Measurements from ENCODE around the gene LAX1.
"Not testable (repeated sequence)": the region's sequence is repeated elsewhere in the genome, so short reads cannot be mapped to it uniquely, and the experiment has no call there.

Gene LAX1

GRCh38 chr1:203765029-203765837 is at the start of gene LAX1:
Gene LAX1, plus strand, starts transcription at chr1:203765183. Its CDS starts 383 bp downstream, at chr1:203765566.
- no peak for DNase-seq

GRCh38 chr1:203717120-203717519 is 47.9 kb upstream of the LAX1 start:
- DNase-seq: no peak

- no peak for DNase-seq
Measured at GRCh38 chr1:203720242-203720641, 44.7 kb upstream of the LAX1 start.

- no peak for DNase-seq
Measured at GRCh38 chr1:203722909-203723308, 42.1 kb upstream of the LAX1 start.

- no peak for DNase-seq
Measured at GRCh38 chr1:203726417-203726867, 38.5 kb upstream of the LAX1 start.

GRCh38 chr1:203733009-203733863 is 31.7 kb upstream of the LAX1 start:
- DNase-seq: no peak

- DNase-seq: peak; percentile 57
Measured at GRCh38 chr1:203742436-203742835, 22.5 kb upstream of the LAX1 start.

- no peak for DNase-seq
Measured at GRCh38 chr1:203743091-203743571, 21.9 kb upstream of the LAX1 start.

- no peak for DNase-seq
Measured at GRCh38 chr1:203744075-203744972, 20.7 kb upstream of the LAX1 start.

- DNase-seq: no peak
Measured at GRCh38 chr1:203746281-203746680, 18.7 kb upstream of the LAX1 start.

GRCh38 chr1:203751051-203751450 is 13.9 kb upstream of the LAX1 start:
- DNase-seq: no peak

- not testable (repeated sequence) for DNase-seq
Measured at GRCh38 chr1:203751618-203752361, 13.2 kb upstream of the LAX1 start.

- DNase-seq: no peak
Measured at GRCh38 chr1:203754455-203754864, 10.5 kb upstream of the LAX1 start.

- no peak for DNase-seq
Measured at GRCh38 chr1:203756036-203756435, 8.9 kb upstream of the LAX1 start.

GRCh38 chr1:203758749-203759148 is 6.2 kb upstream of the LAX1 start:
- not testable (repeated sequence) for DNase-seq

GRCh38 chr1:203760506-203760905 is 4.5 kb upstream of the LAX1 start:
- no peak for DNase-seq

- DNase-seq: not testable (repeated sequence)
Measured at GRCh38 chr1:203761958-203762357, 3.0 kb upstream of the LAX1 start.

- no peak for DNase-seq
Measured at GRCh38 chr1:203763505-203763904, 1.5 kb upstream of the LAX1 start.

GRCh38 chr1:203764105-203765028 is 616 bp upstream of the LAX1 start:
- no peak for DNase-seq

GRCh38 chr1:203768256-203768655 is 3.3 kb downstream of the LAX1 start:
- DNase-seq: no peak
